Activated CD4-positive, alpha-beta T cell treated with anti-CD3 and anti-CD28 coated beads for 48 hours (primary cell): ENCODE measurements around the gene MMS19.

Source experiments
- DNase-seq: peaks from one replicate; pipeline ENCODE4 v3.0.0-alpha.2; 2020

The MMS19 gene

DNA sequence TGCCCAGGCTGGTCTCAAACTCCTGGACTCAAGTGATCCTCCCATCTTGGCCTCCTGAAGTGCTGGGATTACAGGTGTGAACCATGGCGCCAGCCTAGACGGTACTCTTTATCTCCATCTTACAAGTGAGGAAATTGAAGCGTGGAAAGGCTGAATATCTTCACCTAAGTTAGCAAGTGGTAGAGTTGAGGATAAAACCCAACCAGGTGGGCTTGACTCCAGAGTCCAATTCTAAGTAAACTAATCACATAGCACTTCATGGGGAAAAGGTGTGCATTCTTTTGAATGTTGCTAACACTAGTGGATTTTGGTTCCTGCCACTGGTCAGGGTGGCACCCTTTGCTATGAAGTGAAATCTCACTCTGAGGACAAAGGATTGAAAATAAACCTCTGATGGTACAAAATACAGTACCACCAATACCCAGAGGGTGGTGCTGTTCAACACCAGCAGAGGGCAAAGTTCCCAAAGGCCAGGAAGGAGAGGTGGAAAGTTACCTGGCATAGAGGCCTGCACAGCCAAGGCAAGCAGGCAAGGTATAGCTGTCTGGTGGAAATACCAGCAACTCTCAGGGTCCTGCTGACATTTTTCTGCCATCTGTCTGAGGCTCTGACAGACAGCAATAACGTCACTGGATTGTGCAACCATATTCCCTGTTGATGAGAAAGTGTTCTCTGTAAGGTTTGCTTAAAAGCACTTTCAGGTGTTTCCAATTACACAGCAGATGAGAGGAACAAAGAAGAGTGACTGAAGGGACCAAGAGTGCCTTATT is 34.7 kb downstream of the MMS19 start:
- peak; percentile 30 for DNase-seq

DNA sequence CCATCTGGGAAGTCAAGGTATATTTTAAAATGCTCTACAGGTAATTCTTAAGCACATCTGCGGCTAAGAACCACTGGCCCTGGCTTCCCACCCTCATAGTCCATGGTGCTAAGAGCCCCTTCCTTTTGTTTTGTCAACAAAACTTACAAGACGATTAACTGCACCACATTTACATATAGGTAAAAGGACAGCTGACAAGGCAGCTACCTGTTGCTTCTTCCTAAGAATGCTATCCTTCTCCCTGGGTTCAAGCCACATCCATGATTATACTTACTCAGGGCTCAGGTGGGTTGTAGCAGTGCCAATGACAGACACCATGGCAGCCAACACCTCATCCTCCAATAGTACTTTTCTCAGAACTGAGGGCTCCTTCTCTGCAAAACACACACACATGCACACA is 35.9 kb downstream of the MMS19 start:
- DNase-seq, result no peak

GRCh38 chr10:97459933-97460332 is 38.3 kb downstream of the MMS19 start:
- DNase-seq, result no peak

DNA sequence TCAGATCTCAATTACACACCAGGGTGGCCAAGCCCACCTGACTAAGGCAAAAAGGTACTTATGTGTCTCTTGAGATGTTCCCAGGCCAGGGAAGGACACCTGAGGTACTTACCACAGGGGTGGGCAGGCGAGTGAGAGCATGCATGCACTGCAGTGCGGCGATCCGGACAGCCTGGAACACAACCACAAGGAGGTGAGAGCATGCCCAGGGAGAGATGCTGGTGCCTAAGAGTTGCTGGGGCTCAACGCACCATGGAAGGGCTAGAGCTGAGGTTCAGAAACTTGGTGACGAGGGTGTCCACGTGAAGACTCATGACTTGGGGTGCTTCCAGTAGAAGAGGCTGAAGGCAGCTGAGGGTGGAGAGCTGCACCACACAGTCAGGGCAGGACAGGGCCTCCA is 39.1 kb downstream of the MMS19 start:
- no peak for DNase-seq

DNA sequence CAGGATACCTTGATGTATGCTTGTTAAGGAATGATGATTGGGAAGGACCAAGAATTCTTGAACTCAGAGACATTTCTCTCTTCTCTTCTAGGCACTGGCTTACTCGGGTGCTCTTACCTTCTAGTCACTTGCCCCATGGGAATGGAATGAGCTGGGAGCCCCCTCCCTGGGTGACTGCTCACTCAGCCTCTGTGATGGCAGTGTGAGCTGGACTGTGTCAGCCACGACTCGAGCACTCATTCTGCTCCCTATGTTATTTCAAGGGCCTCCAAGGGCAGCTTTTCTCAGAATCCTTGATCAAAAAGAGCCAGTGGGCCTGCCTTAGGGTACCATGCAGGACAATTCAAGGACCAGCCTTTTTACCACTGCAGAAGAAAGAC is 41.5 kb downstream of the MMS19 start:
- DNase-seq, result no peak

DNA sequence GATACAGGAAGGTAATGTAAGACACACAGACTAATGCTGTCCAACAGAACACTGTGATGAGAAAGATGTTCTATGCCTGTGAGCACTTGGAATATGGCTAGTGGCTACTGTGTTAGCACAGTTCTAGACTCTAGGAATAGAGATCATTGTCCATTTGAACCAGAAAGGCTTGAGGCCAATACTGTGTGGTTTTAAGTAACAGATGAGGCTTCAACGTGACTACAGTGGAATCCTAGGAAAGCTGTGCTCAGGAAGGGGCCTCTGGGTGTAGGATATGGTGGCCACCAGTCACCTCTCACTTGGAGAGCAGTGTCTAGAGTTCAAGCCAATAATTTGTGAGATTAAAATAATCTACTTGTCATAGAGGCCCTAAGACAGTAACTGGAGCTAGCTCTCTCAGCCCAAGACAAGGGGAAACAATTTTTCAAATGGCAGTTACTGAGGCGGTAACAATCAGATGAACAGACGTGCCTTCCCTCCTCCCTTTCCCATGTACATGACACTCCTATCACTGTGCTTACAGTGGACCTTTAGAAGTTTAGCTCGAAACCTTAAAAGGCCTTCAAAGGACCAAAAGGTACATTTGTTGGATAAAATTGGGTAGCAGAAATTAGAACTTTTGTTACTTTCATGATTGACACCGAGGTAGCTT is 42.1 kb downstream of the MMS19 start:
- no peak for DNase-seq

GRCh38 chr10:97454330-97455036 is 43.7 kb downstream of the MMS19 start:
- no peak for DNase-seq

DNA sequence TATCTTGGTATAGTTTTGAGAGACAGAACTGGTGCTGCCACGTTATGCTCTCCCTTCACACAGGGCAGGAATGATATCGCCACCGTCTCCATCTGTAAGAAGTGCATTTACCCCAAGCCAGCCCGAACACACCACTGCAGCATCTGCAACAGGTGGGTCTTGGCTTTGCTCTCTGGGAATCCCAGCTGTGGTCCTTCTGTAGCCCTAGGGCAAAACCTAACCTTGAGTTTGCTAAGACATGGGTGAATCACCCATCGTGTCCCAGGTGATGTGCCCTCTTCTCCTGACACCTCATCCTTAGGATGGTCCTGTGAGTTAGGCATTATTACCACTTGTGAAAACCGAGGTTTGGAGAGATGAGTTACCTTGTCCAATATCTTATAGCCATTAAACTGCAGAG is 45.9 kb downstream of the MMS19 start:
- no peak for DNase-seq

- DNase-seq, result no peak
Measured at GRCh38 chr10:97451605-97452004, 46.6 kb downstream of the MMS19 start.

DNA sequence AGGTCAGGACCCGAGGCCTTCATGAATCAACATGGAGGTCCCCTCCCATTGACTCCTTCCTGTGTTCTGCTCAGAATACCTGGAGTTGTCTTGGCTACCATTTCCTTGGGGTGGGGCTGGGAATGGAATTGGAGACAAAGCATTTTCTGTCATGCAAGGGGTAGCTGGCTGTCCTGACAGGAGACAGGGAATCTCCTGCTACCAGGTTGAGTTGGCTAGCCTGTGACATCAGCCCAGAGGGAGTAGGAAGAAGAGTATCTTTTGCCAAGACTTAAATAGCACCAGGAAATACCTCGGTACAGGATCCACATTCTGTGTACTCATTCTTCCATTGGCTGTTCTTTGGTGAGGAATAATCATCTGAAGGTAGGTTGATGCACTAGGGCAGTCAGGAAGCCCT is 47.4 kb downstream of the MMS19 start:
- no peak for DNase-seq

GRCh38 chr10:97445722-97446639 is 52.2 kb downstream of the MMS19 start, which contains the start of the genes EXOSC1 and ZDHHC16:
Gene EXOSC1, minus strand, starts transcription at chr10:97446006. Its CDS starts 21 bp downstream, at chr10:97445985.
Gene ZDHHC16, plus strand, starts transcription at chr10:97446175. Its CDS starts 5,501 bp downstream, at chr10:97451676.
- peak; percentile 95 for DNase-seq

- no peak for DNase-seq
Measured at GRCh38 chr10:97445357-97445721, 52.9 kb downstream of the MMS19 start.

- DNase-seq, result no peak
Measured at GRCh38 chr10:97444212-97444611, 54.0 kb downstream of the MMS19 start.

GRCh38 chr10:97442277-97442676 is 55.9 kb downstream of the MMS19 start:
- DNase-seq, result no peak

GRCh38 chr10:97435211-97435610 is 63.0 kb downstream of the MMS19 start:
- DNase-seq, result no peak

DNA sequence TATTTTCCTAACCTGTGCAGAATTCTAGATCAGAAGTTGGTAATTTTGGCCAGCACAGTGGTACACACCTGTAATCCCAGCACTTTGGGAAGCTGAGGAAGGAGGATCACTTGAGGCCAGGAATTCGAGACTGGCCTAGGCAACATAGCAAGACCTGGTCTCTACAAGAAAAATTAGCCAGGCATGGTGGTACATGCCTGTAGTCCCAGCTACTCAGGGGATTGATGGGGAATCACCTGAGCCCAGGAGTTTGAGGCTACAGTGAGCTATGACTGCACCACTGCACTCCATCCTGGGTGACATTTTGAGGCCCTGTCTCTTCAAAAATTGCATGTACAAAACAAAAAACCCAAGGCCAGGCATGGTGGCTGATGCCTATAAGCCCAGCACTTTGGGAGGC is 63.7 kb downstream of the MMS19 start:
- no peak for DNase-seq

GRCh38 chr10:97434055-97434454 is 64.2 kb downstream of the MMS19 start:
- no peak for DNase-seq

GRCh38 chr10:97428572-97428981 is 69.6 kb downstream of the MMS19 start:
- DNase-seq, result peak; percentile 54

GRCh38 chr10:97427571-97428179 is 70.5 kb downstream of the MMS19 start:
- peak; percentile 59 for DNase-seq

GRCh38 chr10:97426776-97427570 is 71.2 kb downstream of the MMS19 start:
- DNase-seq, result no peak
